ENCODE data around the gene BCAP29.
"Not testable (repeated sequence)": the region's sequence is repeated elsewhere in the genome, so short reads cannot be mapped to it uniquely, and the experiment has no call there.

DNA sequence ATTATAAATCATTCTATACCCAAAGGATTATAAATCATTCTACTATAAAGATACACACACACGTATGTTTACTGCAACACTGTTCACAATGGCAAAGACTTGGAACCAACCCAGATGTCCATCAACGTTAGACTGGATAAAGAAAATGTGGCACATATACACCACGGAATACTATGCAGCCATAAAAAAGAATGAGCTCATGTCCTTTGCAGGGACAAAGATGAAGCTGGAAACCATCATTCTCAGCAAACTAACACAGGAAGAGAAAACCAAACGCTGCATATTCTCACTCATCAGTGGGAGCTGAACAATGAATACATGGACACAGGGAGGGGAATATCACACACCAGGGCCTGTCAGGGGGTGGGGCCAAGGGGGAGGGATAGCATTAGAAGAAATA is 42.8 kb upstream of the BCAP29 start:
- TF ChIP-seq CTCF, POLR2A (IDR thresholded peaks at IDR 0.05): not testable (repeated sequence)

Measured in suprapubic skin (tissue), 3 donors.